SK-N-MC (cell line): ENCODE results near the gene GNG14.

Experiments used
- DNase-seq: peaks from one replicate; pipeline ENCODE4 v3.0.0-alpha.2; 2011; ENCODE audit warnings: low read depth, low spot score
- H3K27ac ChIP-seq: fragments of 200-600 bp; sonication (generic); 2 replicates; pipeline ENCODE4 v1.5.1; 2016; ENCODE audit warnings: mixed run types
- H3K36me3 ChIP-seq: fragments of 200-600 bp; sonication (generic); 2 replicates; pipeline ENCODE4 v1.6.1; 2017; ENCODE audit warnings: antibody characterized with exemption, low read length, mixed read lengths; ENCODE audit not compliant: insufficient read depth
- H3K4me3 ChIP-seq: fragments of 200-600 bp; sonication (generic); 2 replicates; pipeline ENCODE4 v1.5.1; 2016
- H3K9ac ChIP-seq: fragments of 200-600 bp; sonication (generic); 2 replicates; pipeline ENCODE4 v1.8.0; 2017; ENCODE audit warnings: mixed run types, mixed read lengths; ENCODE audit not compliant: insufficient read length
- H3K9me3 ChIP-seq: fragments of 200-600 bp; sonication (generic); 2 replicates; pipeline ENCODE4 v1.6.1; 2017; ENCODE audit warnings: low read depth, mild to moderate bottlenecking, antibody characterized with exemption, low read length, moderate library complexity, mixed read lengths
- EZH2 ChIP-seq: fragments of 200-600 bp; sonication (generic); IDR thresholded peaks from one replicate; pipeline ENCODE4 v1.6.1; 2017; ENCODE audit warnings: antibody characterized with exemption
- FOXP2 ChIP-seq: optimal IDR thresholded peaks from 2 replicates; pipeline ENCODE3; 2011; ENCODE audit warnings: mild to moderate bottlenecking, moderate library complexity; ENCODE audit not compliant: insufficient read depth; ENCODE audit errors: extremely low read length, control extremely low read depth
- POLR2AphosphoS5 ChIP-seq: IDR thresholded peaks from 2 replicates; pipeline ENCODE4 v1.6.1; 2012; ENCODE audit warnings: mild to moderate bottlenecking, low read depth, low read length, borderline replicate concordance

The GNG14 gene

GRCh38 chr19:12647490-12648071 is 40.2 kb upstream of the GNG14 start:
- H3K36me3 ChIP-seq = no peaks in the 10 kb centered on the region
- H3K27ac ChIP-seq = no peak overlapping the region
- DNase-seq = no peak
- no peaks in the 10 kb centered on the region for H3K9me3 ChIP-seq
- TF ChIP-seq EZH2 (no peak), FOXP2 (no peak), POLR2AphosphoS5 (no peak)
- peak overlapping the region; percentile 52 for H3K4me3 ChIP-seq
- H3K9ac ChIP-seq = no peak overlapping the region

GRCh38 chr19:12648088-12648487 is 39.7 kb upstream of the GNG14 start:
- no peaks in the 10 kb centered on the region for H3K36me3 ChIP-seq
- no peak overlapping the region for H3K27ac ChIP-seq
- TF ChIP-seq FOXP2 (no peak), EZH2 (no peak), POLR2AphosphoS5 (no peak)
- DNase-seq = no peak
- no peak overlapping the region for H3K9ac ChIP-seq
- no peaks in the 10 kb centered on the region for H3K9me3 ChIP-seq
- no peak overlapping the region for H3K4me3 ChIP-seq

- DNase-seq = no peak
- TF ChIP-seq EZH2 (no peak), FOXP2 (no peak), POLR2AphosphoS5 (no peak)
- no peaks in the 10 kb centered on the region for H3K36me3 ChIP-seq
- H3K9me3 ChIP-seq = no peaks in the 10 kb centered on the region
- no peak overlapping the region for H3K9ac ChIP-seq
- H3K4me3 ChIP-seq = no peak overlapping the region
- H3K27ac ChIP-seq = no peak overlapping the region
Measured at GRCh38 chr19:12649941-12650340, 37.9 kb upstream of the GNG14 start.

DNA sequence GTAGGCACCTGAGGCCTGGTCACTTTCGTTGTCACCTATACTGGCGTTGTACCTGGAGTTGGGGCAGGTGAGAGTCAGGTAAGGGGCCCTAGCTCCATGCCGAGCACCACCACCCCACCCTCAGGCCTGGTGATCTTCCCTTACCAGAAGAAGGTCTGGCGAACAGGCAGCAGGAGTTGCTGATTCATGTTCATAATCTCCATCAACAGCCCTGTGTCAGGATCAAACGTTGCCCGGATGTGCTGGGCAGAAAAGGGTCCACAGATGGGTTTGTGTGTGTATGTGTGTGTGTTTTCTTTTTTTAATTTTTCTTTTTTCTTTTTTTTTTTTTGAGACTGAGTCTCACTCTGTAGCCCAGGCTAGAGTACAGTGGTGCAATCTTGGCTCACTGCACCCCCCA is 35.6 kb upstream of the GNG14 start:
- TF ChIP-seq EZH2 (no peak), FOXP2 (no peak), POLR2AphosphoS5 (no peak)
- DNase-seq = no peak

GRCh38 chr19:12655546-12655945 is 32.3 kb upstream of the GNG14 start:
- DNase-seq = no peak
- TF ChIP-seq EZH2 = no peak
- no peak for TF ChIP-seq FOXP2
- TF ChIP-seq POLR2AphosphoS5 = no peak
- peaks cover 3% of the 10 kb centered on the region; the same call in 1 of the 2 replicates for H3K36me3 ChIP-seq
- H3K9me3 ChIP-seq = no peaks in the 10 kb centered on the region
- H3K27ac ChIP-seq = no peak overlapping the region
- H3K4me3 ChIP-seq = no peak overlapping the region
- no peak overlapping the region for H3K9ac ChIP-seq

More for the DNA sequence above, 35.6 kb upstream of the GNG14 start:
- H3K4me3 ChIP-seq = no peak overlapping the region
- no peaks in the 10 kb centered on the region for H3K9me3 ChIP-seq
- no peak overlapping the region for H3K9ac ChIP-seq
- no peaks in the 10 kb centered on the region; the same call in 1 of the 2 replicates for H3K36me3 ChIP-seq
- no peak overlapping the region for H3K27ac ChIP-seq

DNA sequence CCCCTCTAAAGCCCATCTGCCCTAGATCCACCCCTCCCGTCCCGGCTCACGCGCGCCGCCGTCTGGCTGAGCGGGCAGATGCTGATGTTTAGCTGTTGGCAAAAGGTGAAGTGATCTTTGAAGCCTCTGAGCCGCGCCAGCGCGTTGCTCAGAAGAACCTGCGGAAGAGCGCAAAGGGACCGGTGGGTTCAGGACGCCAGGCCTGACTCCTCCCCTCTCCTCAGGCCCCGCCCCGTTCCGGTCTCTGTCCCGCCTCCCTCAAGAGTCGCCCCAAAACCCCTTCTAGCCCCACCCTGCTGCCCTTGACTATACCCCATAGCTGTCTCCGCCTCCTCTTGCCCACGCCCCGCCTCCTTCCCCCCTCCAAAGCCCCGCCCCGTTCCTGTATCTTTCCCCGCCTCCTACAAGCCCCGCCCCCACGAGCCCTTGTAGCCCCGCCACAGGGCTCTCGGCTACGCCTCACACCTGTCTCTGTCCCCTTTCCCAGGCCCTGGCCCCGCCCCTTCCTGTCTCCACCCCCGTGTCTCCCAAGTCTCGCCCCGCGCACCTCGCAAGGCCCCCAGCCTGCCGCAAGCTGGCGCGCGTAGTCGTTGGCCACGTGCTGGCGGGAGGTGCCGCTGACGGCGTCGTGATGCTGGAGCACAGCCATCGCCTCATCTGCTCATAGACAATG is 30.8 kb upstream of the GNG14 start:
- Histone ChIP-seq H3K4me3 (no peak overlapping the region), H3K36me3 (peaks cover 9% of the 10 kb centered on the region; the same call in 1 of the 2 replicates), H3K9ac (no peak overlapping the region), H3K27ac (no peak overlapping the region), H3K9me3 (no peaks in the 10 kb centered on the region)
- TF ChIP-seq POLR2AphosphoS5 (no peak), FOXP2 (no peak), EZH2 (no peak)
- no peak for DNase-seq

DNA sequence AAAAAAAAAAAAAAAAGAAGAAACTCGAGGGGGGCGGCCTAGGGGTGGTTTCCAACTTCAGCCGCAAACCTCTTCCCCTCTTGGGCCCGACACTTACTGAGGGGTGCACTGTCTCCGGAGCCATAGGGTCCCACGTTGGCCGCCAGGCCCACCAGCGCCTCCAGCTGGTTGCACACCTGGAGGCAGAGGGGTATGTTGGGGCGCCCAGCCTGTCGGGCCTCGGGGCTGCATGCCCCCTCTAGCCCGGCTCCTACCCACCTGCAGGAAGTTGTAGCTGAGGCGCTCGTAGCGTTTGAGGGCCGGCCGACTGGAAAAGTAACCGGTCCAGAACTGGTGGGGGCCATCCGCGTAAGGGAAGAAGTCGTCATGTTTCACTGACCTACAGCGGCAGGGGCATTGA is 29.8 kb upstream of the GNG14 start:
- Histone ChIP-seq H3K4me3 (no peak overlapping the region), H3K36me3 (peaks cover 9% of the 10 kb centered on the region; the same call in 1 of the 2 replicates), H3K27ac (no peak overlapping the region), H3K9ac (no peak overlapping the region), H3K9me3 (no peaks in the 10 kb centered on the region)
- TF ChIP-seq FOXP2 (no peak), EZH2 (no peak), POLR2AphosphoS5 (no peak)
- DNase-seq = no peak

DNA sequence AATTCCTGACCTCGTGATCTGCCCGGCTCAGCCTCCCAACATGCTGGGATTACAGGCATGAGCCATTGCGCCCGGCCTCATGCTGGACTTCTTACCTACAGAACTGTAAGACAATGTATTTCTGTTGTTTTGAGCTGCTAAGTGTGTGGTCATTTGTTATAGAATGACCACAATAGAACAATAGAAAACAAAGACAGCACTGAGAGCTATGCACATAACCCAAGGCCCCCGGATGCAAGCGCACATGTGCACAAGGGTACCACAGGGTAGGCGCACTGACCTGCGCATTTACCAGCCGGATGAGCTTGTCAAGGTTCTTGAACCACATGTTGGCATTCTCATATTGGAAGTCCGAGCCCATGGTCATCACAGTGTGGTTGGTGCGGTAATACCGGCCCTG is 26.8 kb upstream of the GNG14 start:
- no peaks in the 10 kb centered on the region for H3K9me3 ChIP-seq
- H3K36me3 ChIP-seq = peaks cover 18% of the 10 kb centered on the region; the same call in 1 of the 2 replicates
- TF ChIP-seq EZH2 = no peak
- TF ChIP-seq FOXP2 = no peak
- no peak for TF ChIP-seq POLR2AphosphoS5
- no peak overlapping the region for H3K4me3 ChIP-seq
- H3K27ac ChIP-seq = no peak overlapping the region
- no peak overlapping the region for H3K9ac ChIP-seq
- DNase-seq = no peak
